HFFc6 (cell line): ENCODE data around the gene PIGR. TPM values are rescaled to one million over a fixed set of nuclear protein-coding genes. Genes with fewer than 3 reads are reported as not detected.

Experiments used
- DNase-seq: peaks from one replicate; pipeline ENCODE4 v3.0.0-alpha.2; 2018
- H3K27ac Mint-ChIP-seq: 2 replicates; pipeline ENCODE4 v1.8.0; 2020; ENCODE audit warnings: mild to moderate bottlenecking, mixed read lengths
- H3K27me3 Mint-ChIP-seq: 2 replicates; pipeline ENCODE4 v1.8.0; 2021; ENCODE audit warnings: mild to moderate bottlenecking, moderate library complexity, mixed read lengths; ENCODE audit not compliant: insufficient read depth
- H3K36me3 Mint-ChIP-seq: 2 replicates; pipeline ENCODE4 v1.8.0; 2021; ENCODE audit warnings: low read depth, mixed read lengths
- H3K4me1 Mint-ChIP-seq: 2 replicates; pipeline ENCODE4 v1.8.0; 2020; ENCODE audit warnings: low read depth, mixed read lengths
- H3K4me3 Mint-ChIP-seq: 2 replicates; pipeline ENCODE4 v1.8.0; 2020; ENCODE audit warnings: mild to moderate bottlenecking, moderate library complexity, mixed read lengths
- H3K9me3 Mint-ChIP-seq: 2 replicates; pipeline ENCODE4 v1.8.0; 2020; ENCODE audit warnings: mild to moderate bottlenecking, mixed read lengths
- CTCF ChIP-seq: fragments of 200-600 bp; sonication (generic); IDR thresholded peaks from 2 replicates; pipeline ENCODE4 v1.5.0; 2021; ENCODE audit warnings: antibody characterized with exemption, mild to moderate bottlenecking
- long read RNA-seq: library from polyadenylated mRNA; unstranded; transcript quantifications from one replicate; pipeline ENCODE4 v2.0.0, GENCODE V29; 2019
- total RNA-seq, 6 experiments: library from RNA; stranded (reverse); fragmentation: NEBNext Ultra II Directional; extraction: Animal tissue kit (Norgen Biotek cat#: 25700); gene quantifications; 2 replicates in 1 of 6; 3 replicates in 5 of 6; pipeline ENCODE4 v1.2.3, GENCODE V29; 2021

Gene PIGR
- under 1 TPM in 2 of 6 experiments, not detected in 4; 0.14 to 0.26 TPM for total RNA-seq
- long read RNA-seq = 0 reads

GRCh38 chr1:206946261-206946660 is at the start of gene PIGR:
Gene PIGR (minus strand): TSS chr1:206946466. CDS start chr1:206940531, 5,935 bp downstream.
- TF ChIP-seq CTCF = no peak
- H3K36me3 Mint-ChIP-seq = no peaks in the 10 kb centered on the region
- no peak within 1 kb of the TSS for H3K27ac Mint-ChIP-seq
- H3K4me1 Mint-ChIP-seq = peaks cover 9% of the 10 kb centered on the region; the same call in 1 of the 2 replicates
- H3K4me3 Mint-ChIP-seq = no peak within 1 kb of the TSS
- H3K9me3 Mint-ChIP-seq = no peaks in the 10 kb centered on the region; the same call in 1 of the 2 replicates
- no peak for DNase-seq
- peaks cover 41% of the 10 kb centered on the region for H3K27me3 Mint-ChIP-seq

- no peak for TF ChIP-seq CTCF
- H3K27me3 Mint-ChIP-seq = peaks cover 14% of the 10 kb centered on the region
These were observed 46.5 kb upstream of the PIGR start for GRCh38 chr1:206992790-206993189.

GRCh38 chr1:206987873-206988272 is 41.6 kb upstream of the PIGR start:
- DNase-seq = no peak
- Mint-ChIP-seq H3K4me1 (peaks cover 9% of the 10 kb centered on the region; the same call in 1 of the 2 replicates), H3K9me3 (no peaks in the 10 kb centered on the region), H3K27ac (no peak overlapping the region), H3K4me3 (no peak overlapping the region), H3K27me3 (peaks cover 15% of the 10 kb centered on the region), H3K36me3 (no peaks in the 10 kb centered on the region)
- TF ChIP-seq CTCF = no peak

More at GRCh38 chr1:206992790-206993189, 46.5 kb upstream of the PIGR start:
- Mint-ChIP-seq H3K9me3 (no peaks in the 10 kb centered on the region), H3K4me1 (peaks cover 7% of the 10 kb centered on the region; the same call in 1 of the 2 replicates), H3K36me3 (no peaks in the 10 kb centered on the region), H3K4me3 (no peak overlapping the region), H3K27ac (no peak overlapping the region)
- DNase-seq = no peak

GRCh38 chr1:206986885-206987284 is 40.6 kb upstream of the PIGR start:
- Mint-ChIP-seq H3K9me3 (no peaks in the 10 kb centered on the region), H3K27me3 (peaks cover 15% of the 10 kb centered on the region), H3K4me3 (no peak overlapping the region), H3K4me1 (peaks cover 5% of the 10 kb centered on the region; the same call in 1 of the 2 replicates), H3K27ac (no peak overlapping the region), H3K36me3 (no peaks in the 10 kb centered on the region)
- TF ChIP-seq CTCF = no peak
- DNase-seq = no peak

- Mint-ChIP-seq H3K4me1 (peaks cover 5% of the 10 kb centered on the region; the same call in 1 of the 2 replicates), H3K9me3 (no peaks in the 10 kb centered on the region), H3K27ac (no peak overlapping the region), H3K4me3 (no peak overlapping the region), H3K27me3 (peaks cover 13% of the 10 kb centered on the region), H3K36me3 (no peaks in the 10 kb centered on the region)
- no peak for TF ChIP-seq CTCF
- no peak for DNase-seq
These were observed 40.1 kb upstream of the PIGR start for GRCh38 chr1:206986402-206986801.
